Measurements from ENCODE around the gene ABHD17C. TPM values are rescaled to one million over a fixed set of nuclear protein-coding genes. Genes with fewer than 3 reads are reported as not detected.

Gene ABHD17C
- total and polyA plus RNA-seq, 2 experiments from 2014 or later, result 11.3 to 23.8 TPM

DNA sequence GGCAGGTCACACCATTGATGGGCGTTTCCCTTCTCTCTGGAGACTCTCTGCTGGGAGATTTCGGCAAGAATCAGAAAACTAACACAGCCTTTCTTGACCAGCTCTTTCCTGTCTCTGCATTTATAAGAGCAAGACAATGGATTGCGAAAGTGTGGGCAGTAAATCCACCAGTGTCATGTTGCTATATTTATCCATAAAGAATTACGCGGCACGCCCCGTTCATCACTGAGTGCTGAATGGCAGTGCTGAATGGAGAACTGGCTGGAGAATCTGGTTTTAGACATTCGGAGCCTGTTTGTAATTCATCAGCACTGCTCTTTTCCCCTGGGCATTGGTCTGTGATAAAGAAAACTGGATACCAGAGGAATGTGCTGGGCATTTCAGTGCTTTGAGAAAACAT is 82.0 kb downstream of the ABHD17C start (continued):
- no peak for TF ChIP-seq ZNF462 (CRISPR knock-in tag; IDR thresholded peaks at IDR 0.05)
- TF ChIP-seq CREB1 (CRISPR knock-in tag; IDR thresholded peaks at IDR 0.05; ENCODE audit: low read depth), result no peak
- TF ChIP-seq STAT1 (IDR thresholded peaks at IDR 0.05; ENCODE audit: unreplicated experiment), result no peak
- TF ChIP-seq EZH2 (IDR thresholded peaks at IDR 0.05; ENCODE audit: low read depth, unreplicated experiment), result no peak
- TF ChIP-seq, protein P1, sequence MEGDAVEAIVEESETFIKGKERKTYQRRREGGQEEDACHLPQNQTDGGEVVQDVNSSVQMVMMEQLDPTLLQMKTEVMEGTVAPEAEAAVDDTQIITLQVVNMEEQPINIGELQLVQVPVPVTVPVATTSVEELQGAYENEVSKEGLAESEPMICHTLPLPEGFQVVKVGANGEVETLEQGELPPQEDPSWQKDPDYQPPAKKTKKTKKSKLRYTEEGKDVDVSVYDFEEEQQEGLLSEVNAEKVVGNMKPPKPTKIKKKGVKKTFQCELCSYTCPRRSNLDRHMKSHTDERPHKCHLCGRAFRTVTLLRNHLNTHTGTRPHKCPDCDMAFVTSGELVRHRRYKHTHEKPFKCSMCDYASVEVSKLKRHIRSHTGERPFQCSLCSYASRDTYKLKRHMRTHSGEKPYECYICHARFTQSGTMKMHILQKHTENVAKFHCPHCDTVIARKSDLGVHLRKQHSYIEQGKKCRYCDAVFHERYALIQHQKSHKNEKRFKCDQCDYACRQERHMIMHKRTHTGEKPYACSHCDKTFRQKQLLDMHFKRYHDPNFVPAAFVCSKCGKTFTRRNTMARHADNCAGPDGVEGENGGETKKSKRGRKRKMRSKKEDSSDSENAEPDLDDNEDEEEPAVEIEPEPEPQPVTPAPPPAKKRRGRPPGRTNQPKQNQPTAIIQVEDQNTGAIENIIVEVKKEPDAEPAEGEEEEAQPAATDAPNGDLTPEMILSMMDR (conservative IDR thresholded peaks at IDR 0.05; ENCODE audit: low read depth in 2 of 2), result no peak
- TF ChIP-seq ZNF114 (CRISPR knock-in tag; IDR thresholded peaks at IDR 0.05), result no peak
- TF ChIP-seq NANOG (IDR thresholded peaks at IDR 0.05; ENCODE audit: borderline replicate concordance), result no peak
